GM10248 (cell line): Measurements from ENCODE around the gene LMNTD1.

Experiments used
- CTCF ChIA-PET: fragments of 300-600 bp; sonication (Branson Sonifier 250); formaldehyde crosslinking; extraction: SDS; loops from one replicate; lab custom pipeline; 2021; ENCODE audit warnings: antibody characterized with exemption; lab: Yijun Ruan, JAX
- POLR2A ChIA-PET: fragments of 350-650 bp; sonication (Branson Sonifier 250); formaldehyde crosslinking; extraction: SDS; loops from one replicate; lab custom pipeline; 2020; ENCODE audit warnings: antibody characterized with exemption; lab: Yijun Ruan, JAX
- DNase-seq: peaks from one replicate; pipeline ENCODE4 v3.0.0; 2012; ENCODE audit errors: extremely low spot score
- CTCF ChIP-seq: IDR thresholded peaks from 2 replicates; pipeline ENCODE4 v1.5.1; 2012; ENCODE audit warnings: mild to moderate bottlenecking, low read depth; ENCODE audit errors: extremely low read depth, missing control alignments, control extremely low read depth

LMNTD1 gene

DNA sequence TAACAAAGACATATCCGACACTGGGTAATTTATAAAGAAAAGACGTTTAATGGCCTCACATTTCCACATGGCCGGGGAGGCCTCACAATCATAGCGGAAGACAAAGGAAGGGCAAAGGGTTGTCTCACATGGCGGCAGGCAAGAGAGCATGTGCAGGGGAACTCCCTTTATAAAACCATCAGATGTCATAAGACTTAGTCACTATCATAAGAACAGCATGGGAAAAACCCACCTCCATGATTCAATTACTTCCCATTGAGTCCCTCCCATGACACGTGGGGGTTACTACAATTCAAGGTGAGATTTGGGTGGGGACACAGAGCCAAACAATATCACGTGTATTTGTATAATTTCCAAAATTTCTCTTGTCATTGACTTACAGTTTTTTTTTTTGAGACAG lies 5.5 kb upstream of the LMNTD1 start:
- ChIA-PET CTCF (no interaction called here), POLR2A (no interaction called here)
- TF ChIP-seq CTCF: no peak
- DNase-seq: no peak

DNA sequence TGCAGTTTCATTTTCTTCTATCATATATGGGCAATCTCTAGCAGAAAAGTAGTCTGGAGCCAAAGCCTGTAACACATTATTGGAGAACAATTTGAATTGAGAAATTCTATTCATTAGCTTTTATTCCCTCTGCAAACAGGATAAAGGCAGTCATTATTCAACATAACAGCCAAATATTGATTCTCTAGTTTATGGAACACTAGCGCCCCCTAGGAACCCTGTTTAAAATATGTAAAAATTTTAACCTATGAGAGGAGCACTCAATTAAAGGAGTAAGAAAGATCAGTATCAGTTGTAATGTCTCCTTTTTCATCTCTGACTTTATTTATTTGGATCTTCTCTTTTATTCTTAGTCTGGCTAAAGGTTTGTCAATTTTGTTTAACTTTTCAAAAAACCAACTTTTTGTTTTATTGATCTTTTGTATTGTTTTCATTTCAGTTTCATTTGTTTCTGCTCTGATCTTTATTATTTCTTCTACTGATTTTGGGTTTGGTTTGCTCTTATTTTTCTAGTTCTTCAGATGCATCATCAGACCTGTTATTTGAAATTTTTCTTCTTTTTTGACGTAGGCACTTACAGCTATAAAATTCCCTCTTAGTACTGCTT lies 4.8 kb upstream of the LMNTD1 start:
- CTCF ChIA-PET: no interaction called here
- POLR2A ChIA-PET: no interaction called here
- DNase-seq: peak; percentile 10
- peak; percentile 15 for TF ChIP-seq CTCF

GRCh38 chr12:25556153-25556552 lies 3.1 kb upstream of the LMNTD1 start:
- POLR2A ChIA-PET: no interaction called here

GRCh38 chr12:25552681-25553080 lies 402 bp downstream of the LMNTD1 start:
- TF ChIP-seq CTCF: no peak
- POLR2A ChIA-PET: no interaction called here
- CTCF ChIA-PET: no interaction called here

More at GRCh38 chr12:25556153-25556552, 3.1 kb upstream of the LMNTD1 start:
- DNase-seq: no peak
- TF ChIP-seq CTCF: no peak
- CTCF ChIA-PET: no interaction called here

DNA sequence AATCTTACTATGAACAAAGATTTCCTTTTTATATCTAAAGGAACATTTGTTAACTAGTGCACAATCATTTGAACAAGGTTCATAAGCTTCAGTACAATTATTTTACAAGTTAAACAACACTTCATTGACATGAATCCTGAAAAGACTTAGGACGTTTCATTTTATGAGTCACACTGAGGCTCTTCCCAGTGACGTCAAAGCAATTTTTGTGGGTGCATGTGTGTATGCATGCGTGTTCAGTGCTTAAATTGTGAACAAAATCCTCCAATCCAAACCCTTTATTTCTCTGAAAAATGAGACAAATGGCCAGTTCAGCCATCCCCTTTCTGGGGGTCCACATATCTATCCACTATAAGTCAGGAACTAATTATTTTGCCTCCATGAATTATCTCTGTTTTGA lies 2.9 kb downstream of the LMNTD1 start:
- ChIA-PET POLR2A (no interaction called here), CTCF (no interaction called here)
- no peak for TF ChIP-seq CTCF
- DNase-seq: no peak

More at GRCh38 chr12:25552681-25553080, 402 bp downstream of the LMNTD1 start:
- DNase-seq: no peak

- ChIA-PET CTCF (no interaction called here), POLR2A (no interaction called here)
- no peak for TF ChIP-seq CTCF
- DNase-seq: no peak
Observed at GRCh38 chr12:25549120-25549519, 4.0 kb downstream of the LMNTD1 start.
